ENCODE measurements around the gene RIPPLY1. TPM values are rescaled to one million over a fixed set of nuclear protein-coding genes. Genes with fewer than 3 reads are reported as not detected.

RIPPLY1 gene
- total and polyA plus RNA-seq, 9 of the 15 experiments (the other 6 are each of a cell fraction or from before 2014, with no cell fraction given), result not detected

GRCh38 chrX:106931831-106932491 is 28.8 kb upstream of the RIPPLY1 start:
- H2AFZ ChIP-seq (ENCODE audit: low read depth, low read length), result no peak overlapping the region
- 0% methylated on average over 1 of the region's 3 CpGs for WGBS (ENCODE audit: insufficient coverage, low coverage, missing lambda C conversion rate)
- no peak for DNase-seq (ENCODE audit: extremely low read depth in 1 of 4, low spot score in 3 of 4)
- in situ Hi-C loops (cut with MboI), result no loop called here
- H3K9me3 ChIP-seq (replicated peaks; ENCODE audit: control insufficient read depth, insufficient read depth, low read depth, low read length), result no peaks in the 10 kb centered on the region
- no peak for FAIRE-seq
- ChIA-PET POLR2A (no interaction called here), CTCF (ENCODE audit: low intra/inter-chr PET ratio) (no interaction called here)
- H3K9me1 ChIP-seq (ENCODE audit: control insufficient read depth, insufficient read depth, low read length), result no peaks in the 10 kb centered on the region
- H3K79me2 ChIP-seq (ENCODE audit: control insufficient read depth, insufficient read depth, low read length), result no peaks in the 10 kb centered on the region
- no peak overlapping the region for H3K4me3 ChIP-seq
- no peak overlapping the region for H3K27ac ChIP-seq (ENCODE audit: extremely low read depth, low read depth, low read length)
- intact Hi-C loops (cut with micrococcal nuclease), result no loop called here
- ATAC-seq, result no peak
- H3K9ac ChIP-seq (ENCODE audit: insufficient read depth in 1 of 2, low read depth in 2 of 2, low read length in 2 of 2), result no peak overlapping the region
- H3K27me3 ChIP-seq (ENCODE audit: control insufficient read depth in 2 of 2, insufficient read depth in 2 of 2, low read length in 2 of 2), result peaks cover 0 to 7% of the 10 kb centered on the region in 2 experiments; a peak in 1 of 5 replicates
- no peak overlapping the region for H3K4me2 ChIP-seq (ENCODE audit: insufficient read depth, low read length)
- H3K4me1 ChIP-seq (replicated peaks in 1 of 2; ENCODE audit: control insufficient read depth in 2 of 2, insufficient read depth in 2 of 2, low read length in 2 of 2), result no peaks in the 10 kb centered on the region; a peak in 2 of 5 replicates
- H3K36me3 ChIP-seq (ENCODE audit: control insufficient read depth, insufficient read depth, low read length), result no peaks in the 10 kb centered on the region
- H4K20me1 ChIP-seq (replicated peaks; ENCODE audit: control insufficient read depth, insufficient read depth, low read length), result no peaks in the 10 kb centered on the region
- no TSS peak for BruUV-seq (replicated peaks)
- no peak for TF ChIP-seq CBX5 (IDR thresholded peaks at IDR 0.05; ENCODE audit: borderline replicate concordance, low read depth)
- TF ChIP-seq ZBTB11 (CRISPR knock-in tag; IDR thresholded peaks at IDR 0.05), result no peak
- TF ChIP-seq FUS (optimal IDR thresholded peaks at IDR 0.05; ENCODE audit: low read depth, low read length), result no peak
- no peak for TF ChIP-seq RFX1 (IDR thresholded peaks at IDR 0.05)
- no peak for TF ChIP-seq ZNF79 (CRISPR knock-in tag; IDR thresholded peaks at IDR 0.05; ENCODE audit: low read depth)
- TF ChIP-seq NFIC (IDR thresholded peaks at IDR 0.05), result no peak
- no peak for TF ChIP-seq TAF9B (IDR thresholded peaks at IDR 0.05; ENCODE audit: partially characterized antibody)
- no peak for TF ChIP-seq THAP12 (CRISPR knock-in tag; IDR thresholded peaks at IDR 0.05)
- no peak for TF ChIP-seq RHOXF2B (CRISPR knock-in tag; conservative IDR thresholded peaks at IDR 0.05)
- no peak for TF ChIP-seq POLR2A (conservative IDR thresholded peaks at IDR 0.05)
- TF ChIP-seq ZFP1 (CRISPR knock-in tag; IDR thresholded peaks at IDR 0.05), result no peak
- no peak for TF ChIP-seq NEUROD1 (IDR thresholded peaks at IDR 0.05; ENCODE audit: borderline replicate concordance, low read depth, low read length, partially characterized antibody)
- no peak for TF ChIP-seq ZNF785 (CRISPR knock-in tag; IDR thresholded peaks at IDR 0.05)
- TF ChIP-seq IFI16 (CRISPR knock-in tag; IDR thresholded peaks at IDR 0.05), result no peak
- no peak for TF ChIP-seq E2F4 (CRISPR knock-in tag; IDR thresholded peaks at IDR 0.05; ENCODE audit: low read depth)
- TF ChIP-seq MXI1 (IDR thresholded peaks at IDR 0.05; ENCODE audit: low read depth, low read length), result no peak
- TF ChIP-seq NCOA2 (IDR thresholded peaks at IDR 0.05; ENCODE audit: partially characterized antibody in 2 of 2), result no peak
